ENCODE measurements around the gene RIMS4.

GRCh38 chr20:44839481-44839880, 29.1 kb upstream of the RIMS4 start:
- no peak for TF ChIP-seq CTCF (IDR thresholded peaks at IDR 0.05; ENCODE audit: low read length)
- TF ChIP-seq EZH2phosphoT487 (IDR thresholded peaks at IDR 0.05; ENCODE audit: low read length) = no peak

All from MM.1S (cell line).